Measurements from ENCODE around the gene NUTM2E.
"Not testable (repeated sequence)": the region's sequence is repeated elsewhere in the genome, so short reads cannot be mapped to it uniquely, and the experiment has no call there.

DNA sequence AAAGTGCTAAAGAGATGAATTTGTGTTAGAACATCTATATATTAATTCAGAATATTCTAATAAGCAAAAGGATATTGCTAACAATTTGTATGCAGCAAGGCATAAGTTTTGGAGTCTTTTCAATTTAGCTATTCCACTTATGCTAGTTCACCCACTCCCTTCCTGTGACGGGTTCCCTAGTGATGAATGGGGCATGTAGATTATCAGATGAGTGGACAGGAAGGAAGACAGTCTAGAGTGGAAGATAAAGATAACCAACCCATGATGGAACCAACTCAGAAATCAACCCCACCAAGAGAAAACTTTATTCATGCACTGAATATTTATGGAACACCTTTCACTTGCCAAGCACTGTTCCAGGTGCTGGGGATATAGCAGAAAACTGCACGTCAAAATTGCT is 46.5 kb upstream of the NUTM2E start:
- TF ChIP-seq, protein P1, sequence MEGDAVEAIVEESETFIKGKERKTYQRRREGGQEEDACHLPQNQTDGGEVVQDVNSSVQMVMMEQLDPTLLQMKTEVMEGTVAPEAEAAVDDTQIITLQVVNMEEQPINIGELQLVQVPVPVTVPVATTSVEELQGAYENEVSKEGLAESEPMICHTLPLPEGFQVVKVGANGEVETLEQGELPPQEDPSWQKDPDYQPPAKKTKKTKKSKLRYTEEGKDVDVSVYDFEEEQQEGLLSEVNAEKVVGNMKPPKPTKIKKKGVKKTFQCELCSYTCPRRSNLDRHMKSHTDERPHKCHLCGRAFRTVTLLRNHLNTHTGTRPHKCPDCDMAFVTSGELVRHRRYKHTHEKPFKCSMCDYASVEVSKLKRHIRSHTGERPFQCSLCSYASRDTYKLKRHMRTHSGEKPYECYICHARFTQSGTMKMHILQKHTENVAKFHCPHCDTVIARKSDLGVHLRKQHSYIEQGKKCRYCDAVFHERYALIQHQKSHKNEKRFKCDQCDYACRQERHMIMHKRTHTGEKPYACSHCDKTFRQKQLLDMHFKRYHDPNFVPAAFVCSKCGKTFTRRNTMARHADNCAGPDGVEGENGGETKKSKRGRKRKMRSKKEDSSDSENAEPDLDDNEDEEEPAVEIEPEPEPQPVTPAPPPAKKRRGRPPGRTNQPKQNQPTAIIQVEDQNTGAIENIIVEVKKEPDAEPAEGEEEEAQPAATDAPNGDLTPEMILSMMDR (tag by site-specific recombination; IDR thresholded peaks at IDR 0.05) = not testable (repeated sequence)
- TF ChIP-seq, protein P2, sequence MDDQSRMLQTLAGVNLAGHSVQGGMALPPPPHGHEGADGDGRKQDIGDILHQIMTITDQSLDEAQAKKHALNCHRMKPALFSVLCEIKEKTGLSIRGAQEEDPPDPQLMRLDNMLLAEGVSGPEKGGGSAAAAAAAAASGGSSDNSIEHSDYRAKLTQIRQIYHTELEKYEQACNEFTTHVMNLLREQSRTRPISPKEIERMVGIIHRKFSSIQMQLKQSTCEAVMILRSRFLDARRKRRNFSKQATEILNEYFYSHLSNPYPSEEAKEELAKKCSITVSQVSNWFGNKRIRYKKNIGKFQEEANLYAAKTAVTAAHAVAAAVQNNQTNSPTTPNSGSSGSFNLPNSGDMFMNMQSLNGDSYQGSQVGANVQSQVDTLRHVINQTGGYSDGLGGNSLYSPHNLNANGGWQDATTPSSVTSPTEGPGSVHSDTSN (CRISPR knock-in tag; IDR thresholded peaks at IDR 0.05) = not testable (repeated sequence)
- not testable (repeated sequence) for TF ChIP-seq ZNF274 (IDR thresholded peaks at IDR 0.05; ENCODE audit: low read length); ZNF274 (tag by site-specific recombination; IDR thresholded peaks at IDR 0.05; ENCODE audit: borderline replicate concordance); TCF7L2 (IDR thresholded peaks at IDR 0.05; ENCODE audit: borderline replicate concordance, low read depth, low read length); SP2 (tag by site-specific recombination; IDR thresholded peaks at IDR 0.05); BCL11B (tag by site-specific recombination; IDR thresholded peaks at IDR 0.05; ENCODE audit: low read depth); ZNF768 (tag by site-specific recombination; IDR thresholded peaks at IDR 0.05); REPIN1 (tag by site-specific recombination; IDR thresholded peaks at IDR 0.05; ENCODE audit: low read depth); IKZF3 (tag by site-specific recombination; IDR thresholded peaks at IDR 0.05)
- TF ChIP-seq, protein P3, sequence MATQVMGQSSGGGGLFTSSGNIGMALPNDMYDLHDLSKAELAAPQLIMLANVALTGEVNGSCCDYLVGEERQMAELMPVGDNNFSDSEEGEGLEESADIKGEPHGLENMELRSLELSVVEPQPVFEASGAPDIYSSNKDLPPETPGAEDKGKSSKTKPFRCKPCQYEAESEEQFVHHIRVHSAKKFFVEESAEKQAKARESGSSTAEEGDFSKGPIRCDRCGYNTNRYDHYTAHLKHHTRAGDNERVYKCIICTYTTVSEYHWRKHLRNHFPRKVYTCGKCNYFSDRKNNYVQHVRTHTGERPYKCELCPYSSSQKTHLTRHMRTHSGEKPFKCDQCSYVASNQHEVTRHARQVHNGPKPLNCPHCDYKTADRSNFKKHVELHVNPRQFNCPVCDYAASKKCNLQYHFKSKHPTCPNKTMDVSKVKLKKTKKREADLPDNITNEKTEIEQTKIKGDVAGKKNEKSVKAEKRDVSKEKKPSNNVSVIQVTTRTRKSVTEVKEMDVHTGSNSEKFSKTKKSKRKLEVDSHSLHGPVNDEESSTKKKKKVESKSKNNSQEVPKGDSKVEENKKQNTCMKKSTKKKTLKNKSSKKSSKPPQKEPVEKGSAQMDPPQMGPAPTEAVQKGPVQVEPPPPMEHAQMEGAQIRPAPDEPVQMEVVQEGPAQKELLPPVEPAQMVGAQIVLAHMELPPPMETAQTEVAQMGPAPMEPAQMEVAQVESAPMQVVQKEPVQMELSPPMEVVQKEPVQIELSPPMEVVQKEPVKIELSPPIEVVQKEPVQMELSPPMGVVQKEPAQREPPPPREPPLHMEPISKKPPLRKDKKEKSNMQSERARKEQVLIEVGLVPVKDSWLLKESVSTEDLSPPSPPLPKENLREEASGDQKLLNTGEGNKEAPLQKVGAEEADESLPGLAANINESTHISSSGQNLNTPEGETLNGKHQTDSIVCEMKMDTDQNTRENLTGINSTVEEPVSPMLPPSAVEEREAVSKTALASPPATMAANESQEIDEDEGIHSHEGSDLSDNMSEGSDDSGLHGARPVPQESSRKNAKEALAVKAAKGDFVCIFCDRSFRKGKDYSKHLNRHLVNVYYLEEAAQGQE (tag by site-specific recombination; IDR thresholded peaks at IDR 0.05) = not testable (repeated sequence)
- TF ChIP-seq, protein P4, sequence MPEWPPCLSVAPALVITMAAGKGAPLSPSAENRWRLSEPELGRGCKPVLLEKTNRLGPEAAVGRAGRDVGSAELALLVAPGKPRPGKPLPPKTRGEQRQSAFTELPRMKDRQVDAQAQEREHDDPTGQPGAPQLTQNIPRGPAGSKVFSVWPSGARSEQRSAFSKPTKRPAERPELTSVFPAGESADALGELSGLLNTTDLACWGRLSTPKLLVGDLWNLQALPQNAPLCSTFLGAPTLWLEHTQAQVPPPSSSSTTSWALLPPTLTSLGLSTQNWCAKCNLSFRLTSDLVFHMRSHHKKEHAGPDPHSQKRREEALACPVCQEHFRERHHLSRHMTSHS (tag by site-specific recombination; IDR thresholded peaks at IDR 0.05) = not testable (repeated sequence)
